Astrocyte (in vitro differentiated cells and primary cell): Measurements from ENCODE around the gene OR6B1. TPM values are rescaled to one million over a fixed set of nuclear protein-coding genes. Genes with fewer than 3 reads are reported as not detected.

Experiments
- DNase-seq: peaks from one replicate; pipeline ENCODE4 v3.0.0-alpha.2; 2010; ENCODE audit warnings: low read depth
- FAIRE-seq: peaks from 2 replicates; lab custom pipeline; 2011; peaks lifted over from hg19 to GRCh38; lab: Jason Lieb, UNC
- H2AFZ ChIP-seq: 2 replicates; pipeline ENCODE4 v1.6.0; 2012; ENCODE audit warnings: low read depth, low read length, inconsistent platforms
- H3K27ac ChIP-seq: 2 replicates; pipeline ENCODE4 v1.5.1; 2011; ENCODE audit warnings: low read depth, low read length, inconsistent platforms
- H3K27me3 ChIP-seq: 2 replicates; pipeline ENCODE4 v1.6.0; 2011; ENCODE audit warnings: low read length, inconsistent platforms; ENCODE audit not compliant: insufficient read depth
- H3K36me3 ChIP-seq: 2 replicates; pipeline ENCODE4 v1.5.1; 2011; ENCODE audit warnings: low read length, inconsistent platforms; ENCODE audit not compliant: insufficient read depth
- H3K4me1 ChIP-seq: 2 replicates; pipeline ENCODE4 v1.5.1; 2011; ENCODE audit warnings: low read length, inconsistent platforms; ENCODE audit not compliant: insufficient read depth
- H3K4me2 ChIP-seq: 2 replicates; pipeline ENCODE4 v1.6.0; 2012; ENCODE audit warnings: low read length, inconsistent platforms
- H3K4me3 ChIP-seq: 2 replicates; pipeline ENCODE4 v1.5.1; 2011; ENCODE audit warnings: low read depth, mild to moderate bottlenecking, low read length, inconsistent platforms; ENCODE audit not compliant: insufficient read depth
- H3K79me2 ChIP-seq: 2 replicates; pipeline ENCODE4 v1.6.0; 2012; ENCODE audit warnings: mild to moderate bottlenecking, low read length, inconsistent platforms; ENCODE audit not compliant: insufficient read depth
- H3K9ac ChIP-seq: 2 replicates; pipeline ENCODE4 v1.6.0; 2012; ENCODE audit warnings: mild to moderate bottlenecking, low read length, inconsistent platforms
- H3K9me3 ChIP-seq: 2 replicates; pipeline ENCODE4 v1.5.1; 2012; ENCODE audit warnings: low read depth, mild to moderate bottlenecking, low read length, inconsistent platforms; ENCODE audit not compliant: insufficient read depth
- H4K20me1 ChIP-seq: 2 replicates; pipeline ENCODE4 v1.6.0; 2012; ENCODE audit warnings: low read length, inconsistent platforms; ENCODE audit not compliant: insufficient read depth
- H3K27ac Mint-ChIP-seq: one replicate; pipeline ENCODE4 v1.8.0; 2021; ENCODE audit warnings: mild to moderate bottlenecking, mixed read lengths; ENCODE audit not compliant: unreplicated experiment
- H3K27me3 Mint-ChIP-seq: one replicate; pipeline ENCODE4 v1.8.0; 2021; ENCODE audit warnings: low read depth, mixed read lengths; ENCODE audit not compliant: unreplicated experiment
- H3K36me3 Mint-ChIP-seq: one replicate; pipeline ENCODE4 v1.8.0; 2021; ENCODE audit warnings: low read depth, mixed read lengths; ENCODE audit not compliant: unreplicated experiment
- H3K4me1 Mint-ChIP-seq: one replicate; pipeline ENCODE4 v1.8.0; 2021; ENCODE audit warnings: low read depth, mixed read lengths; ENCODE audit not compliant: unreplicated experiment
- H3K4me3 Mint-ChIP-seq: one replicate; pipeline ENCODE4 v1.8.0; 2021; ENCODE audit warnings: mild to moderate bottlenecking, moderate library complexity, mixed read lengths; ENCODE audit not compliant: unreplicated experiment
- H3K9me3 Mint-ChIP-seq: one replicate; pipeline ENCODE4 v1.8.0; 2021; ENCODE audit warnings: mild to moderate bottlenecking, mixed read lengths; ENCODE audit not compliant: unreplicated experiment
- EZH2 ChIP-seq: IDR thresholded peaks from 2 replicates; pipeline ENCODE4 v1.6.1; 2012; ENCODE audit warnings: mild to moderate bottlenecking, low read length, inconsistent platforms; ENCODE audit not compliant: insufficient read depth
- total RNA-seq: library from RNA; stranded (reverse); gene quantifications from 2 replicates; pipeline ENCODE4 v1.2.1, GENCODE V29; 2021
- TF ChIP-seq, protein P1 (sequence below): IDR thresholded peaks from 2 replicates; pipeline ENCODE4 v1.5.1; 2011; ENCODE audit warnings: low read depth, mild to moderate bottlenecking, inconsistent platforms, low read length, moderate library complexity; ENCODE audit not compliant: insufficient read depth

OR6B1 gene
- total RNA-seq, 1 donor from 2014 or later = not detected

DNA sequence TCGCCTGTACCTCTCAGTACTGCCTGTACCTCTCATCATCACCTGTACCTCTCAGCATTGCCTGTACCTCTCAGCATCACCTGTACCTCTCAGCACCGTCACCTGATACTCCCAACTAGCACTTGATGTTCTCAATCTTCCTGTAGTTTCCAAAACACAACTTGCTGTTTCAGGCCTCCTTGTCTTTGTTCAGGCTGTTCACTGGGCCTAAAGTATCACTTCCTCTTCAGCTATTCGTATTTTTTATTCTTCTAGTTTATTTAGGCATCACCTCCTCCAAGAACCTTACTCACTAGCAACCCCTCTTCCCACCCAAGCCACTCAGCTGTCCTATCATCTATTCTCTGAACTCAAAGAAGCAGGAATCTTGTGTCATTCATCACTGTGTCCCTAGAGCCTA, 24.1 kb downstream of the OR6B1 start:
- Mint-ChIP-seq H3K4me3 (no peak overlapping the region), H3K36me3 (no peaks in the 10 kb centered on the region), H3K27me3 (no peaks in the 10 kb centered on the region), H3K27ac (no peak overlapping the region), H3K4me1 (peaks cover 11% of the 10 kb centered on the region), H3K9me3 (no peaks in the 10 kb centered on the region)
- Histone ChIP-seq H3K79me2 (no peaks in the 10 kb centered on the region), H3K9ac (no peak overlapping the region), H3K9me3 (no peaks in the 10 kb centered on the region), H3K36me3 (no peaks in the 10 kb centered on the region), H4K20me1 (no peaks in the 10 kb centered on the region), H3K4me3 (no peak overlapping the region), H2AFZ (no peak overlapping the region), H3K27ac (no peak overlapping the region), H3K4me2 (no peak overlapping the region), H3K27me3 (no peaks in the 10 kb centered on the region), H3K4me1 (peaks cover 6% of the 10 kb centered on the region)
- TF ChIP-seq, protein P1, sequence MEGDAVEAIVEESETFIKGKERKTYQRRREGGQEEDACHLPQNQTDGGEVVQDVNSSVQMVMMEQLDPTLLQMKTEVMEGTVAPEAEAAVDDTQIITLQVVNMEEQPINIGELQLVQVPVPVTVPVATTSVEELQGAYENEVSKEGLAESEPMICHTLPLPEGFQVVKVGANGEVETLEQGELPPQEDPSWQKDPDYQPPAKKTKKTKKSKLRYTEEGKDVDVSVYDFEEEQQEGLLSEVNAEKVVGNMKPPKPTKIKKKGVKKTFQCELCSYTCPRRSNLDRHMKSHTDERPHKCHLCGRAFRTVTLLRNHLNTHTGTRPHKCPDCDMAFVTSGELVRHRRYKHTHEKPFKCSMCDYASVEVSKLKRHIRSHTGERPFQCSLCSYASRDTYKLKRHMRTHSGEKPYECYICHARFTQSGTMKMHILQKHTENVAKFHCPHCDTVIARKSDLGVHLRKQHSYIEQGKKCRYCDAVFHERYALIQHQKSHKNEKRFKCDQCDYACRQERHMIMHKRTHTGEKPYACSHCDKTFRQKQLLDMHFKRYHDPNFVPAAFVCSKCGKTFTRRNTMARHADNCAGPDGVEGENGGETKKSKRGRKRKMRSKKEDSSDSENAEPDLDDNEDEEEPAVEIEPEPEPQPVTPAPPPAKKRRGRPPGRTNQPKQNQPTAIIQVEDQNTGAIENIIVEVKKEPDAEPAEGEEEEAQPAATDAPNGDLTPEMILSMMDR = no peak
- TF ChIP-seq EZH2 = no peak
- FAIRE-seq = no peak
- DNase-seq = no peak

DNA sequence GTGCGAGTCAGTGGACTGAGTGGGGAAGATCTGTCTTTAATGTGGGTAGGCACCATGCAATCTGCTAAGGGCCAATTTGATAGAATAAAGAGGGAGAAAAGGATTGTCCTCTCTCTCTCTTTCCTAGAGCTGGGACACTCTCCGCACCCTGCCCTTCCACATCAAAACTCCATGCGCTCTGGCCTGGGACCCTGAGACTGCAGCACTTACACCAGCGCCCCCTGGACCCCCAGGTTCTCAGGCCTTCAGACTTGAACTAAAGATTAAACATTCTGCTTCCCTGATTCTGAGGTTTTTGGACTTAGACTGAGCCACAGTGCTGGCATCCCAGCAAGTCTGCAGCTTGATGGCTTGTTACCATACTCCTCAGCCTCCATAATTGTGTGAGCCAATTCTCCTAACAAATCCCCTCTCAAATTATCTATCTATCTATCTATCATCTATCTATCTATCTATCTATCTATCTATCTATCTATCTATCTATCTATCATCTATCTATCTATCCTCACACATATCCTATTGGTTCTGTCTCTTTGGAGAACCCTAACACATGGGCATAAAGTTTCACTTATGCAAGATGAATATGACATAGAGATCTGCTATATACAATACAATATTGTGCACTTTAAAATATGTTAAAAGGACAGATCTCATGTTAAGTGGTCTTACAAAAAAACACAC, 26.2 kb downstream of the OR6B1 start:
- Histone ChIP-seq H4K20me1 (no peaks in the 10 kb centered on the region), H3K27me3 (no peaks in the 10 kb centered on the region), H3K4me1 (no peaks in the 10 kb centered on the region), H2AFZ (no peak overlapping the region), H3K79me2 (no peaks in the 10 kb centered on the region), H3K36me3 (no peaks in the 10 kb centered on the region), H3K27ac (no peak overlapping the region), H3K4me2 (no peak overlapping the region), H3K4me3 (no peak overlapping the region), H3K9ac (no peak overlapping the region), H3K9me3 (no peaks in the 10 kb centered on the region)
- DNase-seq = no peak
- Mint-ChIP-seq H3K9me3 (no peaks in the 10 kb centered on the region), H3K36me3 (no peaks in the 10 kb centered on the region), H3K27me3 (no peaks in the 10 kb centered on the region), H3K4me1 (no peaks in the 10 kb centered on the region), H3K4me3 (no peak overlapping the region), H3K27ac (no peak overlapping the region)
- TF ChIP-seq, protein P1 = no peak
- no peak for TF ChIP-seq EZH2
- FAIRE-seq = no peak

DNA sequence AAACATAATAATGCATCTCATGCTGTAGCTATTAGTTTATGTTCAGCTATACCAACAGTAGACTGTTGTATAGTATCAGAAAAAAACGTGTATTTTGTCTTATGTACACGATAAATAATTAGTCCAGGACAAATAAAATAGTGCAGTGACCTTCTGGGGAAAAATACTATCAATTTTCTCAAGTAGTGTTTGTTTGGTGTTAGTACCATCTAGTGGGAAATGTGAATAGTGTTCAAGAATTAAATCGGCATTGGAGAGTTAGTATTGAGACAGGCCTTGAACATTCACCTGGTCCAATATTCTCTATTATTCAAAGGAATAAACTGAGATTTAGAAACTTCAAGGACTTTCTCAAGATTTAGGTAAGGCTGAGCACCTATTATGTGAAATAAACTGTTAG, 26.9 kb downstream of the OR6B1 start:
- Histone ChIP-seq H3K4me1 (no peaks in the 10 kb centered on the region), H3K9ac (no peak overlapping the region), H3K27me3 (no peaks in the 10 kb centered on the region), H3K4me2 (no peak overlapping the region), H3K9me3 (no peaks in the 10 kb centered on the region), H2AFZ (no peak overlapping the region), H4K20me1 (no peaks in the 10 kb centered on the region), H3K27ac (no peak overlapping the region), H3K79me2 (no peaks in the 10 kb centered on the region), H3K36me3 (no peaks in the 10 kb centered on the region), H3K4me3 (no peak overlapping the region)
- Mint-ChIP-seq H3K4me1 (no peaks in the 10 kb centered on the region), H3K27me3 (no peaks in the 10 kb centered on the region), H3K27ac (no peak overlapping the region), H3K36me3 (no peaks in the 10 kb centered on the region), H3K4me3 (no peak overlapping the region), H3K9me3 (no peaks in the 10 kb centered on the region)
- DNase-seq = no peak
- TF ChIP-seq EZH2 = no peak
- TF ChIP-seq, protein P1 = peak; percentile 44
- FAIRE-seq = peak; percentile 62
